GM12878 (cell line): ENCODE measurements around the gene DIP2C. TPM values are rescaled to one million over a fixed set of nuclear protein-coding genes. Genes with fewer than 3 reads are reported as not detected.

Experiments used
- ATAC-seq: fragments of 200-7000 bp; cut with Tn5 transposase; 3 replicates; pipeline ENCODE4 v1.9.1; 2020; ENCODE audit warnings: mild to moderate bottlenecking, moderate library complexity
- BruUV-seq: library from RNA; stranded (reverse); fragments of 400-500 nt; replicated peaks from 2 replicates; lab custom pipeline; 2021; lab: Mats Ljungman, UMichigan
- CTCF ChIA-PET: fragments of 300-600 bp; sonication (Branson Sonifier 250); formaldehyde crosslinking; extraction: SDS; loops from one replicate; lab custom pipeline; 2021; ENCODE audit warnings: inconsistent platforms; lab: Yijun Ruan, JAX
- POLR2A ChIA-PET: fragments of 350-600 bp; formaldehyde crosslinking; extraction: SDS; loops from one replicate; lab custom pipeline; 2021; ENCODE audit warnings: inconsistent platforms; lab: Charles Lee
- RAD21 ChIA-PET: fragments of 300-600 bp; sonication (Branson Sonifier 250); formaldehyde crosslinking; loops from one replicate; lab custom pipeline; 2023; ENCODE audit warnings: antibody characterized with exemption; ENCODE audit not compliant: unreplicated experiment; lab: Charles Lee
- SMC1A ChIA-PET: fragments of 300-600 bp; sonication (Branson Sonifier 250); formaldehyde crosslinking; loops from one replicate; lab custom pipeline; 2023; ENCODE audit not compliant: unreplicated experiment, uncharacterized antibody; lab: Charles Lee
- DNase-seq: peaks from one replicate; pipeline ENCODE4 v3.0.0-alpha.2; 2011; ENCODE audit warnings: low read depth, low spot score
- FAIRE-seq: peaks from 3 replicates; lab custom pipeline; 2011; peaks lifted over from hg19 to GRCh38; lab: Jason Lieb, UNC
- H2AFZ ChIP-seq: 2 replicates; pipeline ENCODE4 v1.6.0; 2011; ENCODE audit warnings: low read depth, low read length, control low read depth; ENCODE audit not compliant: control insufficient read depth
- H3K27ac ChIP-seq: 2 replicates; pipeline ENCODE4 v1.5.1; 2011; ENCODE audit warnings: control low read depth; ENCODE audit not compliant: control insufficient read depth, insufficient read depth
- H3K27me3 ChIP-seq, 2 experiments: replicated peaks in 1 of 2; 2 replicates each; pipeline versions ENCODE4 v1.6.0 to v1.6.1; 2011; ENCODE audit warnings: low read length in 1 of 2; ENCODE audit not compliant: control insufficient read depth in 2 of 2, insufficient read depth in 2 of 2
- H3K36me3 ChIP-seq, 2 experiments: 2 replicates each; pipeline ENCODE4 v1.5.1; 2011; ENCODE audit warnings: low read length in 1 of 2; ENCODE audit not compliant: control insufficient read depth in 2 of 2, insufficient read depth in 2 of 2
- H3K4me1 ChIP-seq: 2 replicates; pipeline ENCODE4 v1.6.1; 2011; ENCODE audit warnings: mild to moderate bottlenecking, low read length, moderate library complexity, mixed read lengths; ENCODE audit not compliant: control insufficient read depth, insufficient read depth
- H3K4me2 ChIP-seq: 2 replicates; pipeline ENCODE4 v1.6.0; 2011; ENCODE audit warnings: control low read depth; ENCODE audit not compliant: control insufficient read depth, insufficient read depth
- H3K4me3 ChIP-seq: fragments of 200-600 bp; sonication (generic); 2 replicates; pipeline ENCODE4 v1.5.1; 2016
- H3K79me2 ChIP-seq: 2 replicates; pipeline ENCODE4 v1.6.0; 2011; ENCODE audit warnings: low read length; ENCODE audit not compliant: control insufficient read depth, insufficient read depth
- H3K9ac ChIP-seq: 2 replicates; pipeline ENCODE4 v1.8.0; 2011; ENCODE audit warnings: low read length, control low read depth, mixed read lengths; ENCODE audit not compliant: control insufficient read depth, insufficient read depth
- H3K9me3 ChIP-seq: replicated peaks from 3 replicates; pipeline ENCODE4 v1.5.1; 2011; ENCODE audit warnings: mild to moderate bottlenecking, low read length; ENCODE audit not compliant: control insufficient read depth, insufficient read depth
- H4K20me1 ChIP-seq: 2 replicates; pipeline ENCODE4 v1.6.0; 2011; ENCODE audit not compliant: control insufficient read depth, insufficient read depth
- CEBPZ ChIP-seq: fragments of 150-350 bp; IDR thresholded peaks from 2 replicates; pipeline ENCODE4 v1.6.1; 2016; ENCODE audit warnings: low read depth, low read length
- EED ChIP-seq: sonication (generic); IDR thresholded peaks from 2 replicates; pipeline ENCODE4 v1.6.1; 2016; ENCODE audit warnings: antibody characterized with exemption, low read depth
- KDM1A ChIP-seq: fragments of 200-600 bp; sonication (generic); IDR thresholded peaks from 2 replicates; pipeline ENCODE4 v1.6.1; 2016; ENCODE audit warnings: borderline replicate concordance
- MTA2 ChIP-seq: fragments of 450-650 bp; IDR thresholded peaks from 2 replicates; pipeline ENCODE4 v1.6.1; 2016; ENCODE audit warnings: low read depth, mild to moderate bottlenecking, moderate library complexity
- MTA3 ChIP-seq: IDR thresholded peaks from 2 replicates; pipeline ENCODE4 v1.6.1; 2012; ENCODE audit warnings: low read length, inconsistent platforms, borderline replicate concordance
- NFIC ChIP-seq: IDR thresholded peaks from 2 replicates; pipeline ENCODE4 v1.6.1; 2012; ENCODE audit warnings: low read depth, mild to moderate bottlenecking, inconsistent platforms, low read length, moderate library complexity
- NFXL1 ChIP-seq: fragments of 450-650 bp; IDR thresholded peaks from 2 replicates; pipeline ENCODE4 v1.6.1; 2017; ENCODE audit warnings: antibody characterized with exemption, mild to moderate bottlenecking, borderline replicate concordance
- NR2F1 ChIP-seq: fragments of 450-650 bp; conservative IDR thresholded peaks from 2 replicates; pipeline ENCODE4 v1.6.1; 2017; ENCODE audit warnings: mild to moderate bottlenecking
- POLR2A ChIP-seq: IDR thresholded peaks from 2 replicates; pipeline ENCODE4 v1.6.1; 2011; ENCODE audit warnings: low read depth, mild to moderate bottlenecking, low read length
- RBBP5 ChIP-seq: fragments of 200-600 bp; sonication (generic); conservative IDR thresholded peaks from 2 replicates; pipeline ENCODE4 v1.6.1; 2016
- SP1 ChIP-seq: IDR thresholded peaks from one replicate; pipeline ENCODE4 v1.6.1; 2011; ENCODE audit warnings: low read depth, low read length
- TCF12 ChIP-seq: IDR thresholded peaks from 2 replicates; pipeline ENCODE4 v1.6.1; 2011; ENCODE audit warnings: low read depth, mild to moderate bottlenecking, low read length
- TCF7 ChIP-seq: IDR thresholded peaks from 2 replicates; pipeline ENCODE4 v1.6.1; 2014; ENCODE audit warnings: antibody characterized with exemption, borderline replicate concordance
- WGBS: methylation state at CpG from one replicate; pipeline ENCODE4 v1.1.6; 2016; ENCODE audit warnings: low lambda C conversion rate; ENCODE audit not compliant: insufficient replicate concordance, insufficient coverage; ENCODE audit errors: missing lambda C conversion rate; 5-methylcytosine and 5-hydroxymethylcytosine counted together
- in situ Hi-C: fragments of 300-500 bp; cut with MboI; formaldehyde crosslinking; loops from 9 replicates; pipeline ENCODE4 v1.14.3; 2018; ENCODE audit warnings: mixed read lengths
- intact Hi-C: fragments of 100-400 bp; cut with micrococcal nuclease; formaldehyde crosslinking; loops from one replicate; pipeline ENCODE4 v1.14.2; 2022; ENCODE audit not compliant: unreplicated experiment
- polyA plus RNA-seq, 11 experiments: library from polyadenylated mRNA; depleted of rRNA in 4 of 11; unstranded in 6 of 11; stranded (reverse) in 5 of 11; fragments of >200 nt; fragmentation: Nextera tagmentation in 4 of 11; fragmentation: Illumina TruSeq in 1 of 11; extraction: Ambion mirVana in 4 of 11; extraction: Trizol in 1 of 11; gene quantifications; 1 replicate in 1 of 11; 2 replicates in 10 of 11; pipeline versions ENCODE4 v1.2.1 to v1.2.3, GENCODE V29; 2011 to 2016; ENCODE audit warnings: inconsistent platforms in 2 of 11, missing spikeins in 2 of 11, low read depth in 1 of 11
- total RNA-seq, 4 experiments: library from RNA; depleted of rRNA in 3 of 4; stranded (reverse); fragments of >200 nt in 3 of 4; fragmentation: Illumina TruSeq in 1 of 4; extraction: Trizol in 1 of 4; gene quantifications; 2 replicates each; pipeline versions ENCODE4 v1.2.1 to v1.2.3, GENCODE V29; 2013 to 2021
- TF ChIP-seq, protein P1 (sequence below): fragments of 450-650 bp; IDR thresholded peaks from 2 replicates; pipeline ENCODE4 v1.6.1; 2017; ENCODE audit warnings: mild to moderate bottlenecking, moderate library complexity

Gene DIP2C
- total and polyA plus RNA-seq, 10 of the 15 experiments (the other 5 are each of a cell fraction or from before 2014, with no cell fraction given) = 0.01 to 0.10 (median 0.06) TPM

DNA sequence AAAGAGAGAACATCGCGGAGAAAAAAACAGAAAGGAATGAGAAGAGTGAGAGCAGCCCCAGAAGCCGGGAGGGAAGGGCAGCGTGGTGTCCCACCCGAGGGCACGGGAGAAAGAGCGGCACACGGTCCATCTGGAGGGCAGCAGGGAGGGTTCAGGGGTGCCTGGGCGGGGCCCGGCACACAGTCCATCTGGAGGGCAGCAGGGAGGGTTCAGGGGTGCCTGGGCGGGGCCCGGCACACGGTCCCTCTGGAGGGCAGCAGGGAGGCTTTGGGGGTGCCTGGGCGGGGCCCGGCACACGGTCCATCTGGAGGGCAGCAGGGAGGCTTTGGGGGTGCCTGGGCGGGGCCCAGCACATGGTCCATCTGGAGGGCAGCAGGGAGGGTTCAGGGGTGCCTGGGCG, 381.8 kb downstream of the DIP2C start:
- no peak for TF ChIP-seq RBBP5
- TF ChIP-seq EED = no peak
- TF ChIP-seq NFXL1 = no peak
- no peak for TF ChIP-seq NR2F1
- TF ChIP-seq, protein P1, sequence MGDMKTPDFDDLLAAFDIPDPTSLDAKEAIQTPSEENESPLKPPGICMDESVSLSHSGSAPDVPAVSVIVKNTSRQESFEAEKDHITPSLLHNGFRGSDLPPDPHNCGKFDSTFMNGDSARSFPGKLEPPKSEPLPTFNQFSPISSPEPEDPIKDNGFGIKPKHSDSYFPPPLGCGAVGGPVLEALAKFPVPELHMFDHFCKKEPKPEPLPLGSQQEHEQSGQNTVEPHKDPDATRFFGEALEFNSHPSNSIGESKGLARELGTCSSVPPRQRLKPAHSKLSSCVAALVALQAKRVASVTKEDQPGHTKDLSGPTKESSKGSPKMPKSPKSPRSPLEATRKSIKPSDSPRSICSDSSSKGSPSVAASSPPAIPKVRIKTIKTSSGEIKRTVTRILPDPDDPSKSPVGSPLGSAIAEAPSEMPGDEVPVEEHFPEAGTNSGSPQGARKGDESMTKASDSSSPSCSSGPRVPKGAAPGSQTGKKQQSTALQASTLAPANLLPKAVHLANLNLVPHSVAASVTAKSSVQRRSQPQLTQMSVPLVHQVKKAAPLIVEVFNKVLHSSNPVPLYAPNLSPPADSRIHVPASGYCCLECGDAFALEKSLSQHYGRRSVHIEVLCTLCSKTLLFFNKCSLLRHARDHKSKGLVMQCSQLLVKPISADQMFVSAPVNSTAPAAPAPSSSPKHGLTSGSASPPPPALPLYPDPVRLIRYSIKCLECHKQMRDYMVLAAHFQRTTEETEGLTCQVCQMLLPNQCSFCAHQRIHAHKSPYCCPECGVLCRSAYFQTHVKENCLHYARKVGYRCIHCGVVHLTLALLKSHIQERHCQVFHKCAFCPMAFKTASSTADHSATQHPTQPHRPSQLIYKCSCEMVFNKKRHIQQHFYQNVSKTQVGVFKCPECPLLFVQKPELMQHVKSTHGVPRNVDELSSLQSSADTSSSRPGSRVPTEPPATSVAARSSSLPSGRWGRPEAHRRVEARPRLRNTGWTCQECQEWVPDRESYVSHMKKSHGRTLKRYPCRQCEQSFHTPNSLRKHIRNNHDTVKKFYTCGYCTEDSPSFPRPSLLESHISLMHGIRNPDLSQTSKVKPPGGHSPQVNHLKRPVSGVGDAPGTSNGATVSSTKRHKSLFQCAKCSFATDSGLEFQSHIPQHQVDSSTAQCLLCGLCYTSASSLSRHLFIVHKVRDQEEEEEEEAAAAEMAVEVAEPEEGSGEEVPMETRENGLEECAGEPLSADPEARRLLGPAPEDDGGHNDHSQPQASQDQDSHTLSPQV = no peak
- TF ChIP-seq SP1 = no peak
- no peak for TF ChIP-seq NFIC
- no peak for TF ChIP-seq MTA2
- no peak for TF ChIP-seq CEBPZ
- no peak for TF ChIP-seq TCF12
- no peak for TF ChIP-seq TCF7
- no peak for TF ChIP-seq POLR2A
- TF ChIP-seq KDM1A = no peak
- TF ChIP-seq MTA3 = no peak
- TF ChIP-seq, all 136 proteins: peak for 0
- RAD21 ChIA-PET = no interaction called here
- POLR2A ChIA-PET = interaction anchor here (0.5 kb wide), 1 partner anchor 97 kb away, joined by 3 read pairs; no protein-coding TSS in a partner anchor
- H2AFZ ChIP-seq = no peak overlapping the region
- no peak overlapping the region for H3K27ac ChIP-seq
- DNase-seq (no peak), ATAC-seq (no peak), FAIRE-seq (no peak)
- no peaks in the 10 kb centered on the region for H3K36me3 ChIP-seq
- no peaks in the 10 kb centered on the region for H3K27me3 ChIP-seq
- H3K9ac ChIP-seq = no peak overlapping the region
- H4K20me1 ChIP-seq = no peaks in the 10 kb centered on the region
- BruUV-seq = no TSS peak
- H3K79me2 ChIP-seq = no peaks in the 10 kb centered on the region
- SMC1A ChIA-PET = no interaction called here
- H3K4me3 ChIP-seq = no peak overlapping the region
- WGBS = 57% methylated on average over 11 of the region's 18 CpGs
- no peaks in the 10 kb centered on the region for H3K9me3 ChIP-seq
- no peak overlapping the region for H3K4me2 ChIP-seq
- H3K4me1 ChIP-seq = peaks cover 12% of the 10 kb centered on the region
- CTCF ChIA-PET = no interaction called here
- in situ Hi-C loops = no loop called here
- intact Hi-C loops = no loop called here
